GM10266 (cell line): Measurements from ENCODE around the gene PGLYRP2.
A peak's percentile ranks its signal among the peaks of the same experiment; 100 is the strongest.

Experiments
- DNase-seq: peaks from one replicate; pipeline ENCODE4 v3.0.0; 2012; ENCODE audit errors: extremely low spot score
- CTCF ChIP-seq: IDR thresholded peaks from 2 replicates; pipeline ENCODE4 v1.5.1; 2012; ENCODE audit warnings: mild to moderate bottlenecking, low read depth; ENCODE audit not compliant: control insufficient read depth, insufficient read depth; ENCODE audit errors: missing control alignments

Gene PGLYRP2

GRCh38 chr19:15436012-15436825 is 43.1 kb downstream of the PGLYRP2 start:
- no peak for DNase-seq
- no peak for TF ChIP-seq CTCF

- no peak for TF ChIP-seq CTCF
- no peak for DNase-seq
Observed at GRCh38 chr19:15433519-15434069, 45.7 kb downstream of the PGLYRP2 start.

- DNase-seq: peak; percentile 100
- TF ChIP-seq CTCF: no peak
Observed at GRCh38 chr19:15432629-15433518, 46.4 kb downstream of the PGLYRP2 start.

GRCh38 chr19:15432018-15432494 is 47.2 kb downstream of the PGLYRP2 start:
- DNase-seq: peak; percentile 75
- TF ChIP-seq CTCF: no peak

GRCh38 chr19:15431396-15432017 is 47.8 kb downstream of the PGLYRP2 start:
- no peak for TF ChIP-seq CTCF
- no peak for DNase-seq

- TF ChIP-seq CTCF: no peak
- no peak for DNase-seq
Observed at GRCh38 chr19:15430526-15431120, 48.7 kb downstream of the PGLYRP2 start.
